Ovary (tissue), 3 donors: Measurements from ENCODE around the gene POM121L12.

Experiments
- CTCF ChIP-seq, 3 donors: fragments of 450-650 bp in 2 of 3; fragments of 200-600 bp in 1 of 3; IDR thresholded peaks; one replicate each; pipeline versions ENCODE4 v1.5.1 to v1.8.0; 2016 to 2022; ENCODE audit warnings: antibody characterized with exemption in 3 of 3, mild to moderate bottlenecking in 1 of 3
- EP300 ChIP-seq: sonication (generic); formaldehyde crosslinking; IDR thresholded peaks from one replicate; pipeline ENCODE4 v1.6.1; 2017; ENCODE audit warnings: antibody characterized with exemption
- donor health status: DM: no; HTN: no; CAD: no.

GRCh38 chr7:53048638-53049037, 13.2 kb downstream of the POM121L12 start:
- TF ChIP-seq CTCF (IDR thresholded peaks at IDR 0.05) (no peak), EP300 (no peak)
